H1 (cell line): ENCODE measurements around the gene C12orf42. TPM values are rescaled to one million over a fixed set of nuclear protein-coding genes. Genes with fewer than 3 reads are reported as not detected.

Experiments
- CTCF ChIA-PET: fragments of 300-600 bp; sonication (Branson Sonifier 250); formaldehyde crosslinking; loops from one replicate; lab custom pipeline; 2021; ENCODE audit not compliant: partially characterized antibody; lab: Charles Lee
- POLR2A ChIA-PET: fragments of 300-600 bp; sonication (Branson Sonifier 250); formaldehyde crosslinking; loops from one replicate; lab custom pipeline; 2021; ENCODE audit warnings: inconsistent platforms; ENCODE audit not compliant: partially characterized antibody; lab: Charles Lee
- DNase-seq, 2 experiments: peaks; one replicate each; pipeline versions ENCODE4 v3.0.0 to v3.0.0-alpha.2; 2010 to 2022; ENCODE audit warnings: low spot score in 2 of 2, low read depth in 1 of 2, mixed read lengths in 1 of 2
- FAIRE-seq: peaks from 2 replicates; lab custom pipeline; 2011; peaks lifted over from hg19 to GRCh38; lab: Jason Lieb, UNC
- H2AFZ ChIP-seq: 2 replicates; pipeline ENCODE4 v1.8.1; 2012; ENCODE audit warnings: low read length, inconsistent platforms
- H2AK5ac ChIP-seq: 2 replicates; pipeline ENCODE4 v1.6.1; 2013; ENCODE audit warnings: low read depth, low read length
- H2BK120ac ChIP-seq: replicated peaks from 2 replicates; pipeline ENCODE3; 2013; ENCODE audit warnings: low read depth, low read length, inconsistent platforms
- H2BK12ac ChIP-seq: 2 replicates; pipeline ENCODE4 v1.6.1; 2013; ENCODE audit warnings: low read depth, low read length
- H2BK15ac ChIP-seq: 2 replicates; pipeline ENCODE4 v1.6.1; 2013; ENCODE audit warnings: low read length
- H2BK20ac ChIP-seq: 2 replicates; pipeline ENCODE4 v1.6.1; 2013; ENCODE audit warnings: low read length
- H2BK5ac ChIP-seq: 2 replicates; pipeline ENCODE4 v1.6.1; 2013; ENCODE audit warnings: low read depth, low read length
- H3K14ac ChIP-seq: 2 replicates; pipeline ENCODE4 v1.6.1; 2013; ENCODE audit warnings: inconsistent platforms; ENCODE audit not compliant: insufficient read length
- H3K18ac ChIP-seq: 2 replicates; pipeline ENCODE4 v1.6.1; 2013; ENCODE audit warnings: low read length; ENCODE audit errors: extremely low read depth
- H3K23ac ChIP-seq: 2 replicates; pipeline ENCODE4 v1.6.1; 2013; ENCODE audit warnings: inconsistent platforms; ENCODE audit not compliant: insufficient read length
- H3K23me2 ChIP-seq: 2 replicates; pipeline ENCODE4 v1.6.1; 2013; ENCODE audit warnings: low read depth, low read length
- H3K27ac ChIP-seq: 2 replicates; pipeline ENCODE4 v1.6.1; 2011; ENCODE audit warnings: low read depth, low read length, inconsistent platforms
- H3K27me3 ChIP-seq, 4 experiments: replicated peaks in 1 of 4; 1 replicate in 1 of 4; 2 replicates in 3 of 4; pipeline versions ENCODE4 v1.6.1 to v1.8.1; 2011 to 2013; ENCODE audit warnings: low read length in 3 of 4, mild to moderate bottlenecking in 3 of 4, inconsistent platforms in 2 of 4, mixed read lengths in 2 of 4, moderate library complexity in 1 of 4; ENCODE audit not compliant: control insufficient read depth in 3 of 4, insufficient read depth in 3 of 4; ENCODE audit errors: extremely low read depth in 1 of 4
- H3K36me3 ChIP-seq, 4 experiments: 2 replicates each; pipeline versions ENCODE4 v1.6.1 to v1.8.1; 2011 to 2013; ENCODE audit warnings: mild to moderate bottlenecking in 4 of 4, low read length in 3 of 4, moderate library complexity in 2 of 4, control low read depth in 1 of 4, inconsistent platforms in 1 of 4; ENCODE audit not compliant: insufficient read depth in 4 of 4, control insufficient read depth in 2 of 4
- H3K4ac ChIP-seq: replicated peaks from 2 replicates; pipeline ENCODE3; 2013; ENCODE audit warnings: low read length, low read depth, mixed read lengths, inconsistent platforms; ENCODE audit not compliant: insufficient read length
- H3K4me1 ChIP-seq, 4 experiments: replicated peaks in 1 of 4; 1 replicate in 1 of 4; 2 replicates in 3 of 4; pipeline versions ENCODE4 v1.6.1 to v1.8.1; 2011 to 2013; ENCODE audit warnings: low read length in 3 of 4, inconsistent platforms in 2 of 4, mixed read lengths in 1 of 4; ENCODE audit not compliant: insufficient read depth in 4 of 4, control insufficient read depth in 3 of 4
- H3K4me2 ChIP-seq, 2 experiments: 2 replicates each; pipeline versions ENCODE4 v1.6.1 to v1.8.1; 2011 to 2013; ENCODE audit warnings: low read depth in 2 of 2, low read length in 2 of 2, control low read depth in 1 of 2, inconsistent platforms in 1 of 2, mild to moderate bottlenecking in 1 of 2; ENCODE audit not compliant: insufficient read depth in 1 of 2
- H3K4me3 ChIP-seq, 4 experiments: fragments of 200-600, 300-600 bp in 1 of 4; sonication (generic), shearing (Covaris generic), sonication (Bioruptor Twin) in 1 of 4; 2 replicates each; pipeline versions ENCODE4 v1.5.1 to v1.8.1; 2011 to 2016; ENCODE audit warnings: low read length in 4 of 4, low read depth in 3 of 4, control low read depth in 2 of 4, inconsistent platforms in 2 of 4, mild to moderate bottlenecking in 2 of 4, mixed read lengths in 1 of 4, moderate library complexity in 1 of 4; ENCODE audit not compliant: insufficient read depth in 2 of 4; ENCODE audit errors: extremely low read depth in 1 of 4
- H3K56ac ChIP-seq: replicated peaks from 2 replicates; pipeline ENCODE3; 2013; ENCODE audit warnings: low read depth, mild to moderate bottlenecking, mixed read lengths, low read length, inconsistent platforms; ENCODE audit not compliant: insufficient read length
- H3K79me1 ChIP-seq: 2 replicates; pipeline ENCODE4 v1.6.1; 2013; ENCODE audit warnings: low read depth, low read length, control low read depth
- H3K79me2 ChIP-seq, 2 experiments: 2 replicates each; pipeline versions ENCODE4 v1.6.1 to v1.8.1; 2012 to 2013; ENCODE audit warnings: low read length in 2 of 2, mild to moderate bottlenecking in 2 of 2, inconsistent platforms in 1 of 2; ENCODE audit not compliant: insufficient read depth in 2 of 2, control insufficient read depth in 1 of 2
- H3K9ac ChIP-seq, 4 experiments: replicated peaks in 1 of 4; 1 replicate in 1 of 4; 2 replicates in 3 of 4; pipeline versions ENCODE4 v1.6.1 to v1.8.1; 2011 to 2013; ENCODE audit warnings: low read depth in 3 of 4, low read length in 3 of 4, control low read depth in 2 of 4, mild to moderate bottlenecking in 2 of 4, moderate library complexity in 2 of 4, inconsistent platforms in 1 of 4; ENCODE audit errors: extremely low read depth in 1 of 4
- H3K9me3 ChIP-seq, 2 experiments: 2 replicates each; pipeline versions ENCODE4 v1.6.1 to v1.8.1; 2012 to 2013; ENCODE audit warnings: mild to moderate bottlenecking in 2 of 2, moderate library complexity in 2 of 2, control low read depth in 1 of 2, inconsistent platforms in 1 of 2, low read depth in 1 of 2, low read length in 1 of 2, mixed read lengths in 1 of 2; ENCODE audit not compliant: insufficient read depth in 2 of 2
- H4K20me1 ChIP-seq, 2 experiments: replicated peaks in 1 of 2; 2 replicates each; pipeline versions ENCODE3 to v1.8.1; 2011 to 2013; ENCODE audit warnings: inconsistent platforms in 2 of 2, low read length in 2 of 2, mild to moderate bottlenecking in 1 of 2; ENCODE audit not compliant: insufficient read depth in 2 of 2, control insufficient read depth in 1 of 2
- H4K5ac ChIP-seq: 2 replicates; pipeline ENCODE4 v1.6.1; 2013; ENCODE audit warnings: low read length, low read depth, mixed read lengths, inconsistent platforms; ENCODE audit not compliant: insufficient read length
- H4K8ac ChIP-seq: 2 replicates; pipeline ENCODE4 v1.8.0; 2013; ENCODE audit warnings: mild to moderate bottlenecking, moderate library complexity, low read length, inconsistent platforms; ENCODE audit not compliant: insufficient read depth; ENCODE audit errors: extremely low read depth
- H4K91ac ChIP-seq: replicated peaks from 2 replicates; pipeline ENCODE3; 2013; ENCODE audit warnings: low read length, mixed read lengths, inconsistent platforms; ENCODE audit not compliant: insufficient read length
- BACH1 ChIP-seq: IDR thresholded peaks from 2 replicates; pipeline ENCODE4 v1.6.1; 2012; ENCODE audit warnings: low read length, improper control_type of control experiment
- NRF1 ChIP-seq: IDR thresholded peaks from 2 replicates; pipeline ENCODE4 v1.6.1; 2011; ENCODE audit warnings: mild to moderate bottlenecking, low read depth, low read length, improper control_type of control experiment
- SAP30 ChIP-seq: fragments of 300-600 bp; sonication (generic); IDR thresholded peaks from 2 replicates; pipeline ENCODE4 v1.7.1; 2012; ENCODE audit warnings: low read length, moderate library complexity, mild to moderate bottlenecking, inconsistent platforms; ENCODE audit not compliant: insufficient read depth, insufficient replicate concordance
- TEAD4 ChIP-seq: IDR thresholded peaks from 2 replicates; pipeline ENCODE4 v1.6.1; 2012; ENCODE audit warnings: low read depth, low read length, inconsistent platforms, mixed read lengths
- WGBS, 2 experiments: shearing (Covaris generic) in 1 of 2; methylation state at CpG; one replicate each; pipeline versions ENCODE4 v1.1.6 to v1.1.7; 2013 to 2015; ENCODE audit warnings: low lambda C conversion rate in 2 of 2, mixed read lengths in 2 of 2, inconsistent platforms in 1 of 2, low coverage in 1 of 2, missing lambda C conversion rate in 1 of 2; ENCODE audit not compliant: insufficient replicate concordance in 2 of 2, insufficient coverage in 1 of 2, insufficient read length in 1 of 2; ENCODE audit errors: extremely low coverage in 1 of 2, missing lambda C conversion rate in 1 of 2; 5-methylcytosine and 5-hydroxymethylcytosine counted together
- polyA plus RNA-seq, 7 experiments: library from polyadenylated mRNA; depleted of rRNA in 3 of 7; stranded (reverse) in 5 of 7; unstranded in 2 of 7; fragments of >200 nt in 5 of 7; fragments of 200-250 nt in 2 of 7; gene quantifications; 1 replicate in 5 of 7; 2 replicates in 1 of 7; 4 replicates in 1 of 7; pipeline versions ENCODE4 v1.2.1 to v1.2.3, GENCODE V29; 2011 to 2013; ENCODE audit warnings: missing spikeins in 2 of 7, mixed read lengths in 2 of 7
- total RNA-seq: library from RNA; stranded (reverse); fragmentation: NEBNext Ultra II Directional; extraction: Animal tissue kit (Norgen Biotek cat#: 25700); gene quantifications from 2 replicates; pipeline ENCODE4 v1.2.1, GENCODE V29; 2021

C12orf42 gene
- total and polyA plus RNA-seq, 2 of the 8 experiments (the other 6 are each of a cell fraction or from before 2014, with no cell fraction given), result 0.05 TPM; not detected in 1

- Histone ChIP-seq H3K9me3 (no peaks in the 10 kb centered on the region), H3K27ac (no peak overlapping the region), H3K56ac (no peak overlapping the region), H3K79me1 (no peaks in the 10 kb centered on the region), H4K5ac (no peak overlapping the region), H3K18ac (no peak overlapping the region), H3K27me3 (no peaks in the 10 kb centered on the region), H3K79me2 (no peaks in the 10 kb centered on the region), H3K4ac (no peak overlapping the region), H3K36me3 (no peaks in the 10 kb centered on the region), H3K23me2 (no peaks in the 10 kb centered on the region), H4K91ac (no peak overlapping the region)
- TF ChIP-seq TEAD4 (no peak), SAP30 (no peak), NRF1 (no peak), BACH1 (no peak)
- TF ChIP-seq, all 59 proteins: peak for 0
- no peak overlapping the region for H3K23ac ChIP-seq
- H2BK20ac ChIP-seq, result no peak overlapping the region
- H2BK12ac ChIP-seq, result no peak overlapping the region
- H2AFZ ChIP-seq, result no peak overlapping the region
- no peaks in the 10 kb centered on the region for H3K4me1 ChIP-seq
- no peak for DNase-seq
- H4K20me1 ChIP-seq, result no peaks in the 10 kb centered on the region
- H2AK5ac ChIP-seq, result no peak overlapping the region
- H3K9ac ChIP-seq, result no peak overlapping the region
- no peak overlapping the region for H2BK15ac ChIP-seq
- no peak overlapping the region for H3K4me3 ChIP-seq
- no peak overlapping the region for H3K14ac ChIP-seq
- no peak for FAIRE-seq
- CTCF ChIA-PET, result interaction anchor here (0.6 kb wide), 1 partner anchor 332 kb away, joined by 4 read pairs; no protein-coding TSS in a partner anchor
- WGBS, 2 experiments, result 83% methylated on average over 1 of the region's 1 CpG; no CpG with 5 or more reads in 1 of the 2 experiments
- no peak overlapping the region for H3K4me2 ChIP-seq
- no peak overlapping the region for H2BK5ac ChIP-seq
- H2BK120ac ChIP-seq, result no peak overlapping the region
- POLR2A ChIA-PET, result no interaction called here
- H4K8ac ChIP-seq, result no peak overlapping the region
Observed at GRCh38 chr12:103317220-103317619, 178.5 kb downstream of the C12orf42 start.
